Cerebellar nuclear complex (tissue), 1 donor: Measurements from ENCODE around the gene MCM6.
"Not testable (repeated sequence)": the region's sequence is repeated elsewhere in the genome, so short reads cannot be mapped to it uniquely, and the experiment has no call there.

Source experiments
- DNase-seq, 2 experiments: peaks; one replicate each; lab custom pipeline; 2025; lab: John Stamatoyannopoulos, UW

The MCM6 gene

DNA sequence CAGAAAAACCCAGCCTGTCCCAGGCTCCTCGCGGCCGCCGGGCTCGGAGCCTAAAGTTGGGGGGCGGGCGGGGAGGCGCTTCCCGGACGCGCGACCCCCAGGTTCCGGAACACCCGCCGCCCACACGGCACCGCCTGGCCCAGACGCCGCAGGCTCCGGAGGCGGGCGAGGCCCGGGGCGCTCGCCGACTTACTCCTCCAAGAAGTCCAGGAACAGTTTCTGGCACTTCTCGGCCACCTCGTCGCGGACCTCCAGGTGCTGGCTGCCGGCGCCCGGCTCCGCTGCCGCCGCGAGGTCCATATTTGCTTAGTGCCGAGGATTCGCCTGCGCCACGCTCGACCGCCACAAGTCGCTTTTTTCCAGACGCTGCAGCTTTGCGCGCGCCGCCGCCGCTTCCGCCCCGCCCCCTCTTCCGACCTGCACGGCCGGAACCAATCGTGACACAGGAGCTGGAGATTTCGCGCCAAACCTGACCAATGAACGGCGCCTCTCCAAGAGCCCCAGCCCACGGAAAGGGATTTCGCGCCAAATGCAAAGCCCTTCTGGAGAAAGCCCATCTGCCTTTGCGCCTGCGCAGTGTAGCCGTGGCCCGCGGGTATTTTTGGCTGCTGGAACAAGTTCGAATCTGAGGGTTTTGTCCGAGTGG, at the start of gene MCM6:
MCM6 (minus strand) TSS at position 378 of the 646 bp plus-strand sequence; CDS start at position 300, 78 bp downstream.
- DNase-seq = peak; percentile 81 to 92

DNA sequence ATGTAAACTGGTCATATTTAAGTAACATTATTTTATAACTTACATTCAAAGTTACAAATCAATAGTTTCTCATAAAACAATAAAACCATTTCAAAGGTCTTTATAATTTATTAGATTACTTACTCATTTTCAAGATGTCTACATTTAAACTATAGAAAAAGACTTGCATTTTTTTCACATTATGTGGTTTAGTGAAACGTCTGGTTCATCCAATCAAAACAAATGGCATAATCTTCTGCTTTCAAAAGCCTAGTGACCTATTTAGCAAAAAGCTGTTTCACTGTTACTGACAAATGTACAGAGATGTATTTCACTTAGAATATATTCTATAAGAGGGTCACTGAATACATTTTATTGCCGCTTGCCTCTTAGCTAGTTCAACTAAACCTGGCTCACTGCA, 49.3 kb upstream of the MCM6 start:
- no peak for DNase-seq

DNA sequence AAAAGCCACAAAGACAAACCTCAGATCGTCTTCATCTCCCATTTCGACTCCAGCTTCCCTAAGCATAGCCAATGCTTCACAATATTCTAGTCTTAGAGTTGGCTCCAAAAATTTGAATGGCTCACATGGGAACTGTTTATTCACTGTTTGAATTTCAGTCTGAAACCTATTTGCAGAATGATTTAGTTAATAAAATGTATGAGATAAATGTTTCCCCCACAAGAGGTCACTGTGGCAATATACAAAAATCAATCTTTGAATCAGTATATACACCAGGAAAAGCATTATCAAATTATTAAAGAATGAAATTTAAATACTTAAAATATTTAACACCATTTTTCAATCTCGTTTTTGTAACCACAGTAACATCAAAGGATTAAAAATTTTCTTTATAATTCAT, 40.0 kb upstream of the MCM6 start:
- no peak for DNase-seq

DNA sequence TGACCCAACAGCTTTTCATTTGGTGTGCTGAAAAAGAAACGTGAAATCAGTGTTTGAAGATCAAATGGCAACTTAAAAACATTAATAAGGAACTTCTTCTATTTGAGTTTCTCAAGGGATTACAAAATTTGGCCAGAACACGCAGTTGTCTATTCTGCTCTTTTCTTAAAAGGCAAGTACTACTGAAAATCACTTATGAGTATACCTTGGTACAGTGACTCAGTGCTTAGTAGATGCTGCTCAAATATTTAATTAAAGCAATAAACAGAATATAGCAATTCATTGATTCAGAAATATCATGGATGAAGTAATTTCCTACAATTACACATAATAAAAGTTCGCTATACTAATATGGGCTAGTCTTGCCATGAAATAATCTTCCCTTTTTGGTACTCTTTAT, 38.2 kb upstream of the MCM6 start:
- DNase-seq = no peak

DNA sequence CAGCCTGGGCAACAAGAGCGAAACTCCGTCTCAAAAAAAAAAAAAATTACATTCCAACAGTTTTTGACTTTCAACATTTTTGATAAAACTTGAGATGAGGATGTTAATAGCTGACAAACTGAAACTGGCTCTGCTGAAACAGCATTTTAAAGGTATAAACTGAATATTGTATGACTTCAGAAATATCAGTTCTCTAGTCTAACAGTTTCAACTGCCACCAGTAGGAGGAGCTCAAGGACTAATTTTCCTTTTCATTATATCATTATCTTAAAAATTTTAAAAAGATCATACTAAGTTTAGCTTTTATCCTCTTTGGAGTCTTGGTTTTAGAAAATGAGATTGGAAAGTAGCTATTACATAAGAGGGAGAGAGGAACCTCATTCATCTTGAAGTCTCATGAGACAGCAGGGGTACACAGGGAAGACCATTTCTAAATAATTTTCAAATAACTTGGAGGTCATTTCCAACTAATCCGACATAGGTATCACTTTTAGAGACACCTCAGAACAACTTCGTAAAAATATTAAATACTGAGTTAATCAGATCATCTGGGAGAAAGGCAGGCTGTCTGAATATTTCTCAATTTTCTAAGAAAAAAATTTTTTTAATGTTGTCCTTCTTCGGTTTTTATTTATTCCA, 37.6 kb upstream of the MCM6 start:
- DNase-seq = no peak

DNA sequence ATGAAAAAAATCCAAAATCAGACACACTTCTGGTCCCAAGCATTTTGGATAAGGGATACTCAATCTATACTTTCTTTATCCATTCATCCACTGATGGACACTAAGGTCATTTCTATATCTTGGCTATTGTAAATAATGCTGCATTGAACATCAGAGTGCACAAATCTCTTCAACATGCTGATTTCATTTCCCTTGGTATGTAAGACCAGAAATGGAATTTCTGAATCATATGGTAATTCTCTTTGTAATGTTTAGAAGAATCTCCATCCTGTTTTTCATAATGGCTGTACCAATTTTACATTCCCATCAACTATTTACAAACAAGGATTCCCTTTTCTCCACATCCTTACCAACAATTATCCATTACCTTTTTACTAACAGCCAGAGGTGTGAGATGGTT, 33.7 kb upstream of the MCM6 start:
- DNase-seq = no peak

DNA sequence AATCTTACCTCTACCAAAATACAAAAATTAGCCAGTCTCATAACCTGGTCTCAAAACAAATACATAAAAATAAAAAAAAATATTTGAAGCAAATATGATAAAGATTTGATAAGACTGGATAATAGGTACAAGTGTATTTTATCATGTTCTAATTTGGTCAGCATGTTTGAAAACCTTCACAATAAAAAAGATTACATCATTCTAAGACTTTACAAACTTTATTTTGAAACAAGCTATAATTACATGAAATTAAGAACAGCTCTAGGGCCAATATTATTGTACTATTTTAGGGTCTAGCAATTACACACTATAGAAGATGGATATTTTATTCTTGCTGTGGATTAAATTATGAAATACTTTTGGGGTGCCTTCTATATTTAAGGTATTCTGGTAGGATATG, 29.4 kb upstream of the MCM6 start:
- DNase-seq = no peak

DNA sequence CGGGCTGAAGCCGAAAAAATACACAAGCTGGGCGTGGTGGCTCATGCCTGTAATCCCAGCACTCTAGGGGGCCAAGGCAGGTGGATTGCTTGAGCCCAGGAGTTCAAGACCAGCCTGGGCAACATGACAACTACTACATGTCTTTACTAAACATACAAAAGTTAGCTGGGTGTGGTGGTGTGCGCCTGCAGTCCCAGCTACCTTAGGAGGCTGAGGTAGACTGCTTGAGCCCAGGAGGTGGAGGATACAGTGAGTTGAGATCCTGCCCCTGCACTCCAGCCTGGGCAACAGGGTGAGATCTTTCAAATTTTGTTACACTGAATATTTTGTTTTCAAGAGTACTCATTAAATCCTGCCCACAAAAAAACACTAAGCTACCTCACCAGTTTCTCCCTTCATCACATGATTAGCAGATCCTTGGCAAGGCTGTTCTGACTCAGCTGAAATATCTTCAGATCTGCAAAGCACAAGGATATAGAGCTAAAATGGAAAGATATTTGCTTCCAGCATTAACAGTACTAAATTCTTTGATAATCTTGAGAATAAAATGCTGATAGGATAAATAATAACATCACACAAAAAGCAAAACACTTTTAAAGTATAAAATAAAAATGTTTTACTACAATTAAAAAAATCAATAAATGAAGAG, 28.2 kb upstream of the MCM6 start:
- no peak for DNase-seq

DNA sequence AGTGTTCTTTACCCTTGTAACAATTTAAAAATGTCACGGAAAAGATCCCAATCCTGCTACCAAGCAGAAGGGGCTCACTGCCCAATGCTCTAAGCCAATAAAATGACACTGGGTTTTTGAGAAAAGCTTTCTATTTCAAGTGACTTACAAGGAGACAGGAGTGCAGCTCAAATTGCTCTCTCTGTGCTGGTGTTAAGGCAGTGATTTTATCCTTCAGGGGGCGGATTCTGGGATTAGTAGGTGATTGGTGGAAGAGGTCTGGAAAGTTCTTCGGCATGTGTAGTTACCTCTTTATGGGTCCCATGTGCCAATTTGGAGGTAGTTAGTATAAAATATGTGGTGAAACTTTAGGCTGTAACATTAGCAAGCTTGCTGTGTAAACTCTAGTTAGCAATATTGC, 27.4 kb upstream of the MCM6 start:
- DNase-seq = no peak

DNA sequence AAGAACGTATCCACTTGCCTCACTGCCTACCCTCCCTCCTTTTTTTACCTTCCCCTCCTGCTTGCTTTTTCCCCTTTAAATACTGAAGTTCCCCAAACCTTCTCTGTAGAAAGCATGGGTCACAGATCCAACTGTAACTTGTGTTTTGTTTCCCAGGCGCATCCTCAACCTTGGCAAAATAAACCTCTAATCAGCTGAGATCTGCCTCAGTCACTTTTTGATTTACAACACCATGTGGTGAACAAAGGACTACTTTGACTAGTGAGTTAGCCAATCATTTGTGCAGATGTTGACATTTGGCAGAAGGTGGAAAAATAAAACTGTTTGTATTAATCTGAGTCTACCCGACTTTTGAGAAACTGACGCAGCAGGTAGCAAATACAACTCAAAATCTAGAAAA, 23.3 kb upstream of the MCM6 start:
- no peak for DNase-seq

DNA sequence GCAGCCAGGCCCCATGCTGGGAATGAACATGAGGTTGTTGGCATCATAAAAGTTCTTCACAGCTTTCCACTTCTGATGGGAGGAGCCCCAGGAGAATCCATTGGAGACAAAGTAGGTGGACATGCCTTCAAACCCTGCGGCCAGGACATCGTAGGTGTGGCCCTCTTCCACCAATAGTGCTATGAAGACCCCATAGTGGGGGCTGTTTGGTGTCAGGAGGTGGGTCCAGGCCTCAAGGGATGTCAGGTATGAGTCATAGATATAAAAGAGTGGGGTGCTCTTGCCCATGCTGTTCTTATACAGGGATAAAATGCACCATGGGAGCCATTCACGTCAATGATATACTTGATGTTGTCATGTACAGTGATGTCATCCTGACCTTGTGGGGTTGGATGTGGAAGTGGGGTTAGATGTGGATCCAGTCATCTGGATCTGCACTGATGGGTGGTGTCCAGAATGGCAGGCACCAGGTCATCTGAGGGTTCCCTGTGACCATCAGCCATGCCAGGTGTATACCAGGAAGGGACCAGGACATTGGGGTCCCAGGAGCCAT, 22.1 kb upstream of the MCM6 start:
- no peak for DNase-seq

DNA sequence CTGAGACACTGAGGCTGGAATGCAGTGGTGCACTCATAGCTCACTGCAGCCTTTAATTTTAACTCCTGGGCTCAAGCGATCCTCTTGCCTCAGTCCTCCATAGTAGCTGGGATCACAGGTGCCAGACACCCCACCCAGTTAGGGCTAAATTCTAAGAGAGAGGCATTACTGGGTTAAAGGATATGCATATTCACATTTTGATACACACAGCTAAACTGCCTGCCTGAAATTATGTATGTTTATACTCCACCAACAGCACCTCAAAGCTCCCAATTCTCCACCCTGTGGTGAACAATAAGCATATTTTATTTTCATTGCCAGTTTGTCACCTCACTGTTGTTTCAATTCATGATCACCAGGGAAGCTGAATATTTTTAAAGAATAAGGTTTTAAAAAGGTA, 18.7 kb upstream of the MCM6 start:
- no peak for DNase-seq

DNA sequence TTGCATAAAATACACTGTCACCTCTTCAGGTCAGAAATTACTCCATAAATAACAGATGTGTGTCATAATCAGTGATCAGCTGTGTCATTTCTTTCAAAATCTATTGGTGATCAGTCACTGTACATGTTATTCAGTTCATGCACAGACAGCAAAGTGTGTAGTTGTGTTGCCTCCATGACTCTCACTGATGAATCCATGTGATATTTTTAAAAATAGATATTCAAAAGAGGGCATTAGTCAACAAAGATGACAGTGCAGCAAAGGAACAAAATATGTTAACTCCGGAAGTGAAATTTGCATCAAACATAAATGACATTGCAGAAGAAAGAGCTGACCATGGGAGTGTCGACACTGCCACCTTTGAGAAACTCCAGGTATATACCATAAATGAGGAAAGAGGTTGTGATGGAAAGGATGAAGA, 17.1 kb upstream of the MCM6 start:
- DNase-seq = no peak

DNA sequence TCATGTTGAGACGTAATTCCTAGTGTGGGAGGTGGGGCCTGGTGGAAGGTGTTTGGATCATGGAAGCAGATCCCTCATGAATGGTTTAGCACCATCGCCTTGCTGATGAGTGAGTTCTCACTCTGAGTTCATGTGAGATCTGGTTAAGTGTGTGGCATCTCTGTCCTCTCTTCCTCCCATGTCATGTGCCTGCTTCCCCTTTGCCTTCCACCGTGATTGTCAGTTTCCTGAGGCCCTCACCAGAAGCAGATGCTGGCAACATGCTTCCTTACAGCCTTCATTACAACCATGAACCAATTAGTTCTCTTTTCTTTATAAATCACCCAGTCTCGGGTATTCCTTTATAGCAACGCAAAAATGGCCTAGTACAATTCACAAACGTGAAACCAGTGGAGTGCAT, 14.6 kb upstream of the MCM6 start:
- no peak for DNase-seq

DNA sequence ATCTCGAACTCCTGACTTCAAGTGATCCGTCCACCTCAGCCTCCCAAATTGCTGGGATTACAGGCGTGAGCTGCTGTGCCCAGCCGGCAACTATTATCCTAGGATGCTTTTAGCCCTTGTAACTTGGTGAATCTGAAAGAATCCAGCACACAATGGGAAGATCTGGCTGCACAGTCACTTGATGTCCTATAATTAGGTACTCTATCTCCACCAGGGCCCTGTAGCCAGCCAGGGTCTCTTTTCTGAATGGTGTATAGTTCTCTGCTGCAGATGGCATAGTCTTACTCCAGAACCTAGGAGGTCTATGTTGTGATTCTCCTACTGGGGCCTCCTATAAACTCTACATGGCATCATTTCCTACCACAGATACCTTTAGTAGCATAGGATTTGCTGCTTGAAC, 13.9 kb upstream of the MCM6 start:
- DNase-seq = no peak

DNA sequence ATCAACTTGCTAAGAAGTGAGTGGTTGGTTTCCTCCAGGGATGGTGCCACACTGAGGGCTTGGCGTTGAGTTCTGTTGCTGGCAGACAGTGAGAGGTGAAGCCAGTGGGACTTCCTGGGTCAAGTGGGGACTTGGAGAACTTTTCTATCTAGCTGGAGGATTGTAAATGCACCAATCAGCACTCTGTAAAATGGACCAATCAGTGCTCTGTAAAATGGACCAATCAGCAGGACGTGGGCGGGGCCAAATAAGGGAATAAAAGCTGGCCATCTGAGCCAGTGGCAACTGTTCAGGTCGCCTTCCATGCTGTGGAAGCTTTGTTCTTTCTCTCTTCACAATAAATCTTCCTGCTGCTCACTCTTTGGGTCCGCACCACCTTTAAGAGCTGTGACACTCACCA, 12.3 kb upstream of the MCM6 start:
- DNase-seq = not testable (repeated sequence)

DNA sequence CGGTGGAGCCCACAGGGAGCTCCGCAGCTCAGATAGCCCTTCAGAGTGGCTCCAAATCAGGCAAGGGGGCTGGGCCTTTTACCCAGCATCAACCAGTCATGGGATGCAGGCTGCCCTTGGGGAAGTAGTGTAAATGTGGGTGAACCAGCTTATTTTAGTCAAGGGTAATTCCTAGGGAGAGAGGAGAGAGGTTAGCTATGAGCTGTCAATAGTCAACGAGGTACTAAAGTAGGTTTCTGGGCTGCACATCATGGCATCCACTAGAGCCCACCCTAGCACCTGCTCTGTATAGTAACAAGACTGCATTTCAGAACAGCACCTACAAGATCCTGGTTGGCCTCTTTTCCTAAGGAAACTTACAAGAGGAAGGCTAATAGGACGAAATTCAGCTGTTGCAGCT, 9.5 kb upstream of the MCM6 start:
- no peak for DNase-seq

DNA sequence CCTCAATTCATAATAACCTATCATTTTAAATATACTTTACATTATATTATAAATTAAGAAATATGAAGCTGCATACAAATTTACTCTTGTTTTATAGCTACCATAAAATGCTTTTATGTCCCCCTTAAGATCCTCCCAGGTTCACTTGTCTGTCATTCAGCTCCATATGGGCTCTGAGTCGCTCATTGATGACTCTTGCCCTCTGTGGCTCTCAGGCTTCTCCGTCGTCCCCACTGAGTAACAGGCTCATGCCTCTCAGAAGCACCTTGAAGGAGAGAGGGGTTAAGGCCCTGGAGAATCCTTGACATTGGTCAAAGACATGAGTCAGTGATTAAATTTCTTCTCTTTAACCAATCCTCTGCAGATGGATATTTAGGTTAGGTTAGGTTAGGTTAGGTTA, 6.2 kb upstream of the MCM6 start:
- no peak for DNase-seq

DNA sequence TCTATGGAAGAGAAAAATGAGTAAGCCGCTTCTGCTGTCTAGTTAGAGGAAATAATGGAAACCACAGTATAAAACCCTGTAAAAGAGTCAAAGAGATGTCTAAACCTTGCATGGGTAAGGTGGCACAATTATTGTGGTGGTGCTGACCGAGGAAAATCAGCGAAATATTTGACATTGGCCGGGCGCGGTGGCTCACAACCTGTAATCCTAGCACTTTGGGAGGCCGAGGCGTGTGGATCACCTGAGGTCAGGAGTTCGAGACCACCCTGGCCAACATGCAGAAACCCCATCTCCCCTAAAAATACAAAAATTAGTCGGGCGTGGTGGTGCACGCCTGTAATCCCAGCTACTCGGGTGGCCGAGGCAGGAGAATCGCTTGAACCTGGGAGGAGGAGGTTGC, 527 bp upstream of the MCM6 start:
- DNase-seq = not testable (repeated sequence)

DNA sequence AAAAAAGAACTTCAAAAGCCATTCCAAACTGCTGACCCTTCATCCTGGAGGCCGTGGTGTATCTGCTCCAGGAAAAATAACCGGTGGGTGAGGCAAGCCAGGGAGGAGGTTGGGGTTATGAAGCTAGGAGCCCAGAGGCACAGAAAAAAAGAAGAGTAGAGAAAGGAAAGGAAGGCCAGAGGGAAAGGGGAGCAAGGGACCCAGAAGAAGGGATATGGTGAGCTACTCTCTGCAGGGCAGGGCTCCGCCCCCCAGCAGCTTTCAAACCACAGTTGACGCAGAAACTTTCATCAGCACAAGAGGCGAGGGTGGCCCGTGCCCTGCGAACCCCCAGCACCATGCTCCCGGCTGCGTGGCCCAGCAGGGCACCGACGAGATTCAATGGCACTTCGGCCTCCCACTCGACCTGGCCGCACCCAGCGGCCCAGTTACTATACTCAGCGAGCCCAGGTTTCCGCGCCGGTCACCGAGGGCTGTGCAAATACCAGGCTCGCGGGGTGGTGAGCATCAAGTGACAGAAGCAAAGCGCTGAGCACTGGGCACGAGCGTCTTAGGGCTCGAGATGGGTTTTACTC, 665 bp downstream of the MCM6 start:
- DNase-seq = peak in 1 of 2 experiments; percentile 12

DNA sequence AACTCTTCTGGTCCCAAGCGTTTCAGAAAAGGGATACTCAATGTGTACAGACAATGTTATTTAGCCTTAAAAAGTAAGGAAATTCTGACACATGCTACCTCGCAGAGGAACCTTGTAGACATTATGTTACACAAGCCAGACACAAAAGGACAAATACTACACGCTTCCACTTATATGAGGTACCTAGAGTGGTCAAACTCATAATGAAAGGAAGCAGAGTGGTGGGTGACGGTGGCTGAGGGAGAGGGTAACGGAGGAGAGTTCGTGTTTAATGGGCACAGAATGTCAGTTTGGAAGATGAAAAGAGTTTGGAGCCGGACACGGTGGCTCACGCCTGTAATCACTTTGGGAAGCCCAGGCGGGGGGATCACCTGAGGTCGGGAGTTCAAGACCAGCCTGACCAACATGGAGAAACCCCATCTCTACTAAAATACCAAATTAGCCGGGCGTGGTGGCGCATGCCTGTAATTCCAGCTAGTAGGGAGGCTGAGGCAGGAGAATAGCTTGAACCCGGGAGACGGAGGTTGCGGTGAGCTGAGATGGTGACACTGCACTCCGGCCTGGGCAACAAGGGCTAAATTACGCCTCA, 1.4 kb downstream of the MCM6 start:
- DNase-seq = no peak

DNA sequence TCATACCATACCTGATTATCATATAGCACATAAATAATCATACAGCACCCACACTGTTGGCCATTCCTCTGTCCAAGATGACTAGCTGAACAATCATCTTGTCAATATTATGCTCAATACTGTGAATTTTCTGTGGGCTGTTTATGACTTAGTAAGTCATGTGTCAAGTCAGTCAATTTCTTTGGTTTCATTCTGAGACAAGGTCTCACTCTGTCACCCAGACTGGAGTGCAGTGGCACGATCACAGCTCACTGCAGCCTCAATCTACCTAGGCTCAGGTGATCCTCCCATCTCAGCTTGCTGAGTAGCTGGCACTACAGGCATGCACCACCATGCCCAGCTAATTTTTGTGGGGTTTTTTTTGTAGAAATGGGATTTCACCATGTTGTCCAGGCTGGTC, 5.7 kb downstream of the MCM6 start:
- DNase-seq = no peak

DNA sequence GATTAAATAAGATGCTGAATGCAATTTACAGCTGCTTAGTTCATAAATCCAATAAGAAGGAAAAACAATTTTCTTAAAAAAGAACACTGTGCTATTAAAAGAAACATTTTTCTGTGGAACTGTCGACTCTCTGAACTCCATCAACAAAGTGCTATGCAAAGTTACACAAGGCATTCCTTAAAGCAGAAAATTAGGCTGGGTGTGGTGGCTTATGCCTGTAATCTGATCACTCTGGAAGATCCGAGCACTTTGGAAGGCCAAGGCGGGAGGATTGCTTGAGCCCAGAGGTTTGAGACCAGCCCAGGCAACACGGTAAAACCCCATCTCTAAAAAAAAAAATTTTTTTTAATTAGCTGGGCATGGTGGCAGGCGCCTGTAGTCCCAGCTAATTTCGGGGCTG, 13.0 kb downstream of the MCM6 start:
- no peak for DNase-seq
